SK-N-SH (cell line): ENCODE measurements around the gene JRKL. TPM values are rescaled to one million over a fixed set of nuclear protein-coding genes. Genes with fewer than 3 reads are reported as not detected.

Experiments used
- CTCF ChIA-PET: fragments of 300-600, 350-600 bp; formaldehyde crosslinking; extraction: SDS; loops from one replicate; lab custom pipeline; 2021; lab: Yijun Ruan, JAX
- POLR2A ChIA-PET: fragments of 350-600 bp; sonication (Branson Sonifier 250); formaldehyde crosslinking; extraction: SDS; loops from one replicate; lab custom pipeline; 2020; ENCODE audit warnings: antibody characterized with exemption, inconsistent platforms; lab: Yijun Ruan, JAX
- DNase-seq: peaks from one replicate; pipeline ENCODE4 v3.0.0; 2012
- H2AFZ ChIP-seq: fragments of 200-600 bp; sonication (generic); 2 replicates; pipeline ENCODE4 v1.8.1; 2016; ENCODE audit warnings: antibody characterized with exemption, mild to moderate bottlenecking, low read depth
- H3F3A ChIP-seq: fragments of 200-600 bp; sonication (generic); replicated peaks from 2 replicates; pipeline ENCODE3; 2016; ENCODE audit warnings: antibody characterized with exemption, mild to moderate bottlenecking; ENCODE audit not compliant: insufficient read depth
- H3K27ac ChIP-seq, 2 experiments: fragments of 200-500 bp in 1 of 2; fragments of 200-600 bp in 1 of 2; sonication (Bioruptor generic) in 1 of 2; sonication (generic), shearing (Covaris generic) in 1 of 2; 2 replicates each; pipeline versions ENCODE4 v1.5.1 to v1.6.1; 2014 to 2016; ENCODE audit warnings: low read depth in 2 of 2, inconsistent platforms in 1 of 2, low read length in 1 of 2, mild to moderate bottlenecking in 1 of 2, mixed read lengths in 1 of 2
- H3K27me3 ChIP-seq: fragments of 200-600 bp; sonication (generic), shearing (Covaris generic); 2 replicates; pipeline ENCODE4 v1.6.1; 2016; ENCODE audit warnings: mixed run types; ENCODE audit not compliant: insufficient read depth
- H3K36me3 ChIP-seq, 2 experiments: fragments of 200-500 bp in 1 of 2; fragments of 200-600 bp in 1 of 2; sonication (Bioruptor generic) in 1 of 2; sonication (generic) in 1 of 2; replicated peaks in 1 of 2; 2 replicates each; pipeline versions ENCODE3 to v1.5.1; 2014 to 2016; ENCODE audit warnings: low read length in 1 of 2, mild to moderate bottlenecking in 1 of 2; ENCODE audit not compliant: insufficient read depth in 2 of 2, control insufficient read depth in 1 of 2
- H3K4me1 ChIP-seq, 2 experiments: fragments of 200-500 bp in 1 of 2; fragments of 200-600 bp in 1 of 2; sonication (Bioruptor generic) in 1 of 2; sonication (generic), shearing (Covaris generic) in 1 of 2; 2 replicates each; pipeline versions ENCODE4 v1.5.1 to v1.6.1; 2014 to 2016; ENCODE audit warnings: low read depth in 1 of 2, low read length in 1 of 2, mixed run types in 1 of 2; ENCODE audit not compliant: insufficient read depth in 2 of 2, control insufficient read depth in 1 of 2
- H3K4me2 ChIP-seq: fragments of 200-600 bp; sonication (generic), shearing (Covaris generic); 2 replicates; pipeline ENCODE4 v1.6.1; 2017; ENCODE audit warnings: mixed run types
- H3K4me3 ChIP-seq, 2 experiments: fragments of 200-500 bp in 1 of 2; fragments of 200-600 bp in 1 of 2; sonication (Bioruptor generic) in 1 of 2; sonication (generic), shearing (Covaris generic) in 1 of 2; 2 replicates each; pipeline versions ENCODE4 v1.5.1 to v1.8.1; 2014 to 2016; ENCODE audit warnings: low read depth in 2 of 2, inconsistent platforms in 1 of 2, low read length in 1 of 2, mild to moderate bottlenecking in 1 of 2, mixed read lengths in 1 of 2, moderate library complexity in 1 of 2
- H3K79me2 ChIP-seq: fragments of 200-600 bp; sonication (generic); 2 replicates; pipeline ENCODE4 v1.8.1; 2017; ENCODE audit warnings: mild to moderate bottlenecking; ENCODE audit not compliant: insufficient read depth
- H3K9ac ChIP-seq: fragments of 200-600 bp; sonication (generic); 2 replicates; pipeline ENCODE4 v1.6.1; 2017; ENCODE audit warnings: mixed run types
- H3K9me2 ChIP-seq: fragments of 200-600 bp; sonication (generic); 2 replicates; pipeline ENCODE4 v1.6.1; 2017; ENCODE audit warnings: mixed run types
- H3K9me3 ChIP-seq: fragments of 200-600 bp; sonication (generic); 2 replicates; pipeline ENCODE4 v1.6.1; 2017; ENCODE audit warnings: mixed run types, mild to moderate bottlenecking, moderate library complexity
- H4K20me1 ChIP-seq: fragments of 200-600 bp; sonication (generic); 2 replicates; pipeline ENCODE4 v1.6.1; 2017; ENCODE audit warnings: mild to moderate bottlenecking, mixed run types; ENCODE audit not compliant: insufficient read depth
- ELF1 ChIP-seq: IDR thresholded peaks from 2 replicates; pipeline ENCODE4 v1.4.0; 2012
- FOSL2 ChIP-seq: IDR thresholded peaks from 2 replicates; pipeline ENCODE4 v1.4.0; 2012; ENCODE audit warnings: low read depth, mild to moderate bottlenecking, moderate library complexity, borderline replicate concordance
- FOXJ3 ChIP-seq: sonication (generic); formaldehyde crosslinking; IDR thresholded peaks from 2 replicates; pipeline ENCODE4 v1.5.1; 2020; ENCODE audit warnings: mild to moderate bottlenecking, missing genetic modification reagents
- GABPA ChIP-seq: IDR thresholded peaks from 2 replicates; pipeline ENCODE4 v1.4.0; 2012; ENCODE audit warnings: low read depth, mild to moderate bottlenecking
- GATA2 ChIP-seq: sonication (generic); formaldehyde crosslinking; IDR thresholded peaks from 2 replicates; pipeline ENCODE4 v1.5.0; 2020; ENCODE audit warnings: mild to moderate bottlenecking, missing genetic modification reagents
- JUND ChIP-seq: IDR thresholded peaks from 2 replicates; pipeline ENCODE4 v1.4.0; 2012
- MXI1 ChIP-seq: IDR thresholded peaks from 2 replicates; pipeline ENCODE4 v1.6.1; 2012; ENCODE audit warnings: mild to moderate bottlenecking, low read depth, low read length, improper control_type of control experiment
- NFIC ChIP-seq: IDR thresholded peaks from 2 replicates; pipeline ENCODE4 v1.4.0; 2012; ENCODE audit warnings: borderline replicate concordance
- RAD21 ChIP-seq: IDR thresholded peaks from 2 replicates; pipeline ENCODE4 v1.6.1; 2012; ENCODE audit warnings: mild to moderate bottlenecking, low read length
- SIN3A ChIP-seq: IDR thresholded peaks from 2 replicates; pipeline ENCODE4 v1.6.1; 2012; ENCODE audit warnings: low read depth, mild to moderate bottlenecking, low read length, moderate library complexity, borderline replicate concordance
- TAF1 ChIP-seq: IDR thresholded peaks from 2 replicates; pipeline ENCODE4 v1.6.1; 2012; ENCODE audit warnings: low read depth, mild to moderate bottlenecking, low read length, moderate library complexity, borderline replicate concordance
- TCF12 ChIP-seq: IDR thresholded peaks from 2 replicates; pipeline ENCODE4 v1.4.0; 2012
- TEAD4 ChIP-seq: IDR thresholded peaks from 2 replicates; pipeline ENCODE4 v1.4.0; 2012; ENCODE audit warnings: mild to moderate bottlenecking, borderline replicate concordance; ENCODE audit not compliant: insufficient read depth
- YY1 ChIP-seq: IDR thresholded peaks from 2 replicates; pipeline ENCODE4 v1.4.0; 2012; ENCODE audit warnings: low read depth, mild to moderate bottlenecking
- WGBS: methylation state at CpG from one replicate; pipeline ENCODE4 v1.1.6; 2017; ENCODE audit warnings: low lambda C conversion rate; 5-methylcytosine and 5-hydroxymethylcytosine counted together
- polyA plus RNA-seq, 3 experiments: library from polyadenylated mRNA; depleted of rRNA; stranded (reverse); fragments of >200 nt; gene quantifications; 2 replicates each; pipeline ENCODE4 v1.2.3, GENCODE V29; 2012
- TF ChIP-seq, protein P1 (sequence below): fragments of 200-600 bp; sonication (generic); IDR thresholded peaks from 2 replicates; pipeline ENCODE4 v1.6.1; 2017; ENCODE audit warnings: antibody characterized with exemption, mild to moderate bottlenecking, moderate library complexity
- TF ChIP-seq, protein P2 (sequence below): IDR thresholded peaks from 2 replicates; pipeline ENCODE4 v1.4.0; 2012; ENCODE audit warnings: low read depth
- TF ChIP-seq, protein P3 (sequence below): IDR thresholded peaks from 2 replicates; pipeline ENCODE4 v1.4.0; 2012; ENCODE audit warnings: low read depth, borderline replicate concordance
- TF ChIP-seq, protein P4 (sequence below): IDR thresholded peaks from 2 replicates; pipeline ENCODE4; 2012
- TF ChIP-seq, protein P5 (sequence below): fragments of 150-350 bp; IDR thresholded peaks from 2 replicates; pipeline ENCODE4 v1.6.1; 2017; ENCODE audit warnings: antibody characterized with exemption, low read length, low read depth, borderline replicate concordance

JRKL gene
- polyA plus RNA-seq, 1 of the 3 experiments (the other 2 are of a cell fraction) = 3.8 TPM

DNA sequence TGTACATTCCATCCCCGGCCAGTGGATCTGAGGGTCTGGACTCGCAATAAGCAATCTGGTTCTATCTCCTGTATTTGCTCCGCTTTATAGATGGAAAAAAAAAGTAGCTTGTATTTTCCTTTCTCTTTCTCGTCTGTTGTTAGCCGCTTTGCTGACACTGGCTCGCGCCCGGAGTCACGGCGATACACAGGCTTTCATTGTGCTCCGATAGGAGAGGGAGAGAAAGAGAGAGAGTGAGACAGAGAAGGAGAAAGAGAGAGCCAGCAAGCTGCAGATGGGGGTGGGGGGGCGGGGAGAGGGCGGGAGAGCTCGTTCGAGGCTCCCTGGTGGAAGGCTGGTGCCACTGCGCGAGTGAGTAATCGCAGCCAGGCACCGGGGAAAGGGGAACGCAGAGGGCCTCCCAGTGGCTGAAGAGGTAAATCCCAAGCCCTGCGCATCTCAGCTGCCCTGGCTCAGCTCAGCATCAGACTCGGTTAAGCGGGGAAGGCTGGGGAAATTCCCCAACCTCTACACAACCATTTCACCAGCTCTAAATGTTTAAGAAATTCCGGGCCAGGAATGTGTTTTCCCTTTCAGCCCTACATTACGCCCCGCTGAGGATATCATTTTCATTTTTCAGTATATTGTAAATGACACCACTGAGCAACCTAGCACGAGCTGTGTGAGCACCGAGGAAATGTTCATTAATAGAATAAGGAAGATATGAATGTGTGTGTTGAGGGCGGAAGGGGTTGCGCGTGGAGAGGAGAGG, 46.7 kb upstream of the JRKL start, which contains the start of gene MAML2 (continued):
- TF ChIP-seq, protein P1, sequence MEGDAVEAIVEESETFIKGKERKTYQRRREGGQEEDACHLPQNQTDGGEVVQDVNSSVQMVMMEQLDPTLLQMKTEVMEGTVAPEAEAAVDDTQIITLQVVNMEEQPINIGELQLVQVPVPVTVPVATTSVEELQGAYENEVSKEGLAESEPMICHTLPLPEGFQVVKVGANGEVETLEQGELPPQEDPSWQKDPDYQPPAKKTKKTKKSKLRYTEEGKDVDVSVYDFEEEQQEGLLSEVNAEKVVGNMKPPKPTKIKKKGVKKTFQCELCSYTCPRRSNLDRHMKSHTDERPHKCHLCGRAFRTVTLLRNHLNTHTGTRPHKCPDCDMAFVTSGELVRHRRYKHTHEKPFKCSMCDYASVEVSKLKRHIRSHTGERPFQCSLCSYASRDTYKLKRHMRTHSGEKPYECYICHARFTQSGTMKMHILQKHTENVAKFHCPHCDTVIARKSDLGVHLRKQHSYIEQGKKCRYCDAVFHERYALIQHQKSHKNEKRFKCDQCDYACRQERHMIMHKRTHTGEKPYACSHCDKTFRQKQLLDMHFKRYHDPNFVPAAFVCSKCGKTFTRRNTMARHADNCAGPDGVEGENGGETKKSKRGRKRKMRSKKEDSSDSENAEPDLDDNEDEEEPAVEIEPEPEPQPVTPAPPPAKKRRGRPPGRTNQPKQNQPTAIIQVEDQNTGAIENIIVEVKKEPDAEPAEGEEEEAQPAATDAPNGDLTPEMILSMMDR = peak; percentile 73
- TF ChIP-seq MXI1 (peak; percentile 33; the same call in 1 of the 2 replicates), TEAD4 (peak; percentile 58; the same call in 1 of the 2 replicates), TCF12 (peak; percentile 48; the same call in 1 of the 2 replicates), FOSL2 (peak; percentile 59; the same call in 1 of the 2 replicates), FOXJ3 (CRISPR knock-in tag) (no peak)
- TF ChIP-seq, protein P2, sequence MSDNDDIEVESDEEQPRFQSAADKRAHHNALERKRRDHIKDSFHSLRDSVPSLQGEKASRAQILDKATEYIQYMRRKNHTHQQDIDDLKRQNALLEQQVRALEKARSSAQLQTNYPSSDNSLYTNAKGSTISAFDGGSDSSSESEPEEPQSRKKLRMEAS = peak; percentile 61; the same call in 1 of the 2 replicates
- TF ChIP-seq, protein P3, sequence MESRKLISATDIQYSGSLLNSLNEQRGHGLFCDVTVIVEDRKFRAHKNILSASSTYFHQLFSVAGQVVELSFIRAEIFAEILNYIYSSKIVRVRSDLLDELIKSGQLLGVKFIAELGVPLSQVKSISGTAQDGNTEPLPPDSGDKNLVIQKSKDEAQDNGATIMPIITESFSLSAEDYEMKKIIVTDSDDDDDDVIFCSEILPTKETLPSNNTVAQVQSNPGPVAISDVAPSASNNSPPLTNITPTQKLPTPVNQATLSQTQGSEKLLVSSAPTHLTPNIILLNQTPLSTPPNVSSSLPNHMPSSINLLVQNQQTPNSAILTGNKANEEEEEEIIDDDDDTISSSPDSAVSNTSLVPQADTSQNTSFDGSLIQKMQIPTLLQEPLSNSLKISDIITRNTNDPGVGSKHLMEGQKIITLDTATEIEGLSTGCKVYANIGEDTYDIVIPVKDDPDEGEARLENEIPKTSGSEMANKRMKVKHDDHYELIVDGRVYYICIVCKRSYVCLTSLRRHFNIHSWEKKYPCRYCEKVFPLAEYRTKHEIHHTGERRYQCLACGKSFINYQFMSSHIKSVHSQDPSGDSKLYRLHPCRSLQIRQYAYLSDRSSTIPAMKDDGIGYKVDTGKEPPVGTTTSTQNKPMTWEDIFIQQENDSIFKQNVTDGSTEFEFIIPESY = no peak
- TF ChIP-seq, all 33 proteins: peak for 12

DNA sequence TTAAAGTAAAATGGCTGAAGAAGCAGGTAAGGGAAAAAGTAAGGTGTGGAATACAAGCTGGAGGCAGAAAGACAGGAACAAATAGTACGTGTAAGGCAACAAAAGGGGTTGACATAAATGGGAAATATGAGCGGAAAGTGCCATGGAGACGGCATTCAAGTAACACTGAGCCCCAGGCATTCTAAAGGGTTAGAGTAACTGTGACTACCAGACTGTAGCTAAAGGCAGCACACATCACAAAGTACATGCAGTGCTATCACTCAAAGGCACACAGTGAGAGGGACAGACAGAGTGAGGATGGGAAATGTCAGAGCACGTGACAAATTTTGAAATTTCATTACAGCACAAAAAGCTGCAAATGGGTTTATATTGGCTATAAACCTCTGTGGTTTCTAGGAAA, 33.0 kb upstream of the JRKL start:
- H3K4me1 ChIP-seq = no peaks in the 10 kb centered on the region
- POLR2A ChIA-PET = no interaction called here
- TF ChIP-seq, protein P3 = no peak
- no peak for TF ChIP-seq SIN3A
- no peak for TF ChIP-seq MXI1
- TF ChIP-seq, protein P4, sequence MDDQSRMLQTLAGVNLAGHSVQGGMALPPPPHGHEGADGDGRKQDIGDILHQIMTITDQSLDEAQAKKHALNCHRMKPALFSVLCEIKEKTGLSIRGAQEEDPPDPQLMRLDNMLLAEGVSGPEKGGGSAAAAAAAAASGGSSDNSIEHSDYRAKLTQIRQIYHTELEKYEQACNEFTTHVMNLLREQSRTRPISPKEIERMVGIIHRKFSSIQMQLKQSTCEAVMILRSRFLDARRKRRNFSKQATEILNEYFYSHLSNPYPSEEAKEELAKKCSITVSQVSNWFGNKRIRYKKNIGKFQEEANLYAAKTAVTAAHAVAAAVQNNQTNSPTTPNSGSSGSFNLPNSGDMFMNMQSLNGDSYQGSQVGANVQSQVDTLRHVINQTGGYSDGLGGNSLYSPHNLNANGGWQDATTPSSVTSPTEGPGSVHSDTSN = no peak
- no peak for TF ChIP-seq ELF1
- no peak for TF ChIP-seq RAD21
- TF ChIP-seq, protein P1 = no peak
- no peak for TF ChIP-seq JUND
- TF ChIP-seq TAF1 = no peak
- TF ChIP-seq TCF12 = no peak
- TF ChIP-seq YY1 = no peak
- TF ChIP-seq, protein P5, sequence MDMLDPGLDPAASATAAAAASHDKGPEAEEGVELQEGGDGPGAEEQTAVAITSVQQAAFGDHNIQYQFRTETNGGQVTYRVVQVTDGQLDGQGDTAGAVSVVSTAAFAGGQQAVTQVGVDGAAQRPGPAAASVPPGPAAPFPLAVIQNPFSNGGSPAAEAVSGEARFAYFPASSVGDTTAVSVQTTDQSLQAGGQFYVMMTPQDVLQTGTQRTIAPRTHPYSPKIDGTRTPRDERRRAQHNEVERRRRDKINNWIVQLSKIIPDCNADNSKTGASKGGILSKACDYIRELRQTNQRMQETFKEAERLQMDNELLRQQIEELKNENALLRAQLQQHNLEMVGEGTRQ = no peak
- no peak for TF ChIP-seq GABPA
- no peak for TF ChIP-seq NFIC
- no peak for TF ChIP-seq GATA2 (CRISPR knock-in tag)

More for the DNA sequence above, 33.0 kb upstream of the JRKL start:
- Histone ChIP-seq H2AFZ (no peak overlapping the region), H3K4me3 (no peak overlapping the region), H3K27me3 (no peaks in the 10 kb centered on the region), H3K4me2 (no peak overlapping the region), H3K9ac (no peak overlapping the region), H3K79me2 (no peaks in the 10 kb centered on the region), H3K27ac (no peak overlapping the region), H3K9me3 (no peaks in the 10 kb centered on the region), H3K36me3 (peaks cover 73 to 78% of the 10 kb centered on the region in 2 experiments), H3F3A (no peaks in the 10 kb centered on the region), H4K20me1 (no peaks in the 10 kb centered on the region), H3K9me2 (no peaks in the 10 kb centered on the region)
- no peak for DNase-seq
- CTCF ChIA-PET = interaction anchor here (1.1 to 1.5 kb wide), 2 partner anchors 14 to 508 kb away, joined by 3 to 4 read pairs; partner anchors contain the start of gene MAML2
- 98% methylated on average over 4 of the region's 4 CpGs for WGBS
